H9 (cell line): Measurements from ENCODE around the gene SCCPDH. TPM values are rescaled to one million over a fixed set of nuclear protein-coding genes. Genes with fewer than 3 reads are reported as not detected.

ENCODE experiments used
- DNase-seq: peaks from one replicate; pipeline ENCODE4 v3.0.0-alpha.2; 2017
- H2AFZ ChIP-seq: one replicate; pipeline ENCODE4 v1.6.1; 2013; ENCODE audit warnings: mild to moderate bottlenecking, low read length, control low read depth, moderate library complexity
- H2AK5ac ChIP-seq: 2 replicates; pipeline ENCODE4 v1.6.1; 2013; ENCODE audit warnings: low read length, control low read depth, mixed read lengths; ENCODE audit not compliant: insufficient read length
- H2BK120ac ChIP-seq: one replicate; pipeline ENCODE4 v1.6.1; 2013; ENCODE audit warnings: low read depth, mild to moderate bottlenecking, low read length, control low read depth, inconsistent platforms; ENCODE audit not compliant: poor library complexity, severe bottlenecking
- H2BK12ac ChIP-seq: 2 replicates; pipeline ENCODE4 v1.6.1; 2013; ENCODE audit warnings: low read length, control low read depth, mixed read lengths, low read depth; ENCODE audit not compliant: insufficient read length
- H2BK15ac ChIP-seq: 2 replicates; pipeline ENCODE4 v1.6.1; 2013; ENCODE audit warnings: low read depth, low read length, control low read depth
- H2BK20ac ChIP-seq: one replicate; pipeline ENCODE4 v1.6.1; 2013; ENCODE audit warnings: low read depth, mild to moderate bottlenecking, low read length, control low read depth, inconsistent platforms; ENCODE audit not compliant: poor library complexity, severe bottlenecking
- H2BK5ac ChIP-seq: 2 replicates; pipeline ENCODE4 v1.6.1; 2013; ENCODE audit warnings: low read length, control low read depth, mixed read lengths; ENCODE audit not compliant: insufficient read length
- H3K14ac ChIP-seq: 2 replicates; pipeline ENCODE4 v1.6.1; 2013; ENCODE audit warnings: low read length, control low read depth; ENCODE audit not compliant: insufficient read depth
- H3K18ac ChIP-seq: 2 replicates; pipeline ENCODE4 v1.6.1; 2013; ENCODE audit warnings: low read depth, mild to moderate bottlenecking, mixed read lengths, low read length, control low read depth; ENCODE audit not compliant: insufficient read length
- H3K23ac ChIP-seq: 2 replicates; pipeline ENCODE4 v1.6.1; 2013; ENCODE audit warnings: low read length, control low read depth, mixed read lengths, low read depth; ENCODE audit not compliant: insufficient read length
- H3K23me2 ChIP-seq: 2 replicates; pipeline ENCODE4 v1.6.1; 2013; ENCODE audit warnings: low read depth, mild to moderate bottlenecking, mixed read lengths, low read length, control low read depth; ENCODE audit not compliant: insufficient read length, poor library complexity, severe bottlenecking
- H3K27ac ChIP-seq: 2 replicates; pipeline ENCODE4 v1.5.1; 2013; ENCODE audit warnings: low read length, control low read depth, mixed read lengths, low read depth; ENCODE audit not compliant: insufficient read length
- H3K27me3 ChIP-seq: 2 replicates; pipeline ENCODE4 v1.6.1; 2013; ENCODE audit warnings: low read length, control low read depth, inconsistent platforms; ENCODE audit not compliant: insufficient read depth
- H3K4ac ChIP-seq: 2 replicates; pipeline ENCODE4 v1.6.1; 2013; ENCODE audit warnings: low read depth, mild to moderate bottlenecking, control low read depth, inconsistent platforms, low read length, moderate library complexity
- H3K4me1 ChIP-seq: 2 replicates; pipeline ENCODE4 v1.6.1; 2013; ENCODE audit warnings: low read length, control low read depth, inconsistent platforms; ENCODE audit not compliant: insufficient read depth
- H3K4me2 ChIP-seq: 2 replicates; pipeline ENCODE4 v1.6.1; 2013; ENCODE audit warnings: low read length, control low read depth, mixed read lengths; ENCODE audit not compliant: insufficient read length, insufficient read depth
- H3K56ac ChIP-seq: 2 replicates; pipeline ENCODE4 v1.6.1; 2013; ENCODE audit warnings: low read depth, mild to moderate bottlenecking, mixed read lengths, low read length, control low read depth; ENCODE audit not compliant: insufficient read length
- H3K79me1 ChIP-seq: 2 replicates; pipeline ENCODE4 v1.6.1; 2013; ENCODE audit warnings: low read depth, mild to moderate bottlenecking, moderate library complexity, low read length, control low read depth, inconsistent platforms; ENCODE audit not compliant: insufficient read depth, poor library complexity, severe bottlenecking
- H3K79me2 ChIP-seq: 2 replicates; pipeline ENCODE4 v1.6.1; 2013; ENCODE audit warnings: low read length, control low read depth, inconsistent platforms; ENCODE audit not compliant: insufficient read depth
- H3K9ac ChIP-seq: 2 replicates; pipeline ENCODE4 v1.6.1; 2013; ENCODE audit warnings: low read length, control low read depth, mixed read lengths; ENCODE audit not compliant: insufficient read length; ENCODE audit errors: extremely low read depth
- H3K9me3 ChIP-seq: one replicate; pipeline ENCODE4 v1.6.1; 2013; ENCODE audit warnings: low read depth, low read length, inconsistent platforms; ENCODE audit not compliant: control insufficient read depth
- H3T11ph ChIP-seq: one replicate; pipeline ENCODE4 v1.6.1; 2013; ENCODE audit warnings: mild to moderate bottlenecking, low read length, control low read depth, inconsistent platforms
- H4K20me1 ChIP-seq: one replicate; pipeline ENCODE4 v1.6.1; 2013; ENCODE audit not compliant: control insufficient read depth, insufficient read length, insufficient read depth
- H4K5ac ChIP-seq: 2 replicates; pipeline ENCODE4 v1.6.1; 2013; ENCODE audit warnings: low read depth, mild to moderate bottlenecking, mixed read lengths, low read length, control low read depth; ENCODE audit not compliant: insufficient read length
- H4K8ac ChIP-seq: replicated peaks from 2 replicates; pipeline ENCODE4 v1.6.1; 2013; ENCODE audit warnings: low read length, control low read depth, mixed read lengths, low read depth; ENCODE audit not compliant: insufficient read length
- H4K91ac ChIP-seq: 2 replicates; pipeline ENCODE4 v1.6.1; 2013; ENCODE audit warnings: low read depth, mild to moderate bottlenecking, moderate library complexity, mixed read lengths, low read length, control low read depth; ENCODE audit not compliant: insufficient read length
- H3K27ac Mint-ChIP-seq, 3 experiments: 2 replicates in 2 of 3; 3 replicates in 1 of 3; pipeline ENCODE4 v1.8.0; 2020 to 2021; ENCODE audit warnings: mixed read lengths in 3 of 3, mild to moderate bottlenecking in 1 of 3, moderate library complexity in 1 of 3
- H3K27me3 Mint-ChIP-seq: 2 replicates; pipeline ENCODE4 v1.8.0; 2021; ENCODE audit warnings: low read depth, mild to moderate bottlenecking, moderate library complexity, mixed read lengths
- H3K36me3 Mint-ChIP-seq, 3 experiments: 2 replicates in 2 of 3; 3 replicates in 1 of 3; pipeline ENCODE4 v1.8.0; 2020 to 2021; ENCODE audit warnings: low read depth in 3 of 3, mixed read lengths in 3 of 3; ENCODE audit not compliant: insufficient read depth in 1 of 3
- H3K4me1 Mint-ChIP-seq, 2 experiments: 2 replicates each; pipeline ENCODE4 v1.8.0; 2020; ENCODE audit warnings: mixed read lengths in 2 of 2
- H3K4me3 Mint-ChIP-seq, 2 experiments: 2 replicates in 1 of 2; 3 replicates in 1 of 2; pipeline ENCODE4 v1.8.0; 2020 to 2021; ENCODE audit warnings: mild to moderate bottlenecking in 2 of 2, mixed read lengths in 2 of 2, moderate library complexity in 1 of 2
- H3K9me3 Mint-ChIP-seq, 2 experiments: 2 replicates in 1 of 2; 3 replicates in 1 of 2; pipeline ENCODE4 v1.8.0; 2020; ENCODE audit warnings: mild to moderate bottlenecking in 2 of 2, mixed read lengths in 2 of 2, moderate library complexity in 1 of 2
- CTCF ChIP-seq: fragments of 200-600 bp; sonication (generic); conservative IDR thresholded peaks from 3 replicates; pipeline ENCODE4 v1.8.0; 2021; ENCODE audit warnings: antibody characterized with exemption, mild to moderate bottlenecking
- WGBS: extraction: QIAGEN DNeasy Blood & Tissue Kit; methylation state at CpG from one replicate; pipeline ENCODE4 v1.1.7; 2013; ENCODE audit warnings: missing lambda C conversion rate, low lambda C conversion rate, mixed read lengths; ENCODE audit not compliant: insufficient read length; ENCODE audit errors: extremely low coverage; 5-methylcytosine and 5-hydroxymethylcytosine counted together
- total RNA-seq: library from RNA; stranded (reverse); gene quantifications from 2 replicates; pipeline ENCODE4 v1.2.1, GENCODE V29; 2021

SCCPDH gene
- total RNA-seq, 1 experiment from 2014 or later, result 20.7 TPM

- H4K20me1 ChIP-seq, result no peaks in the 10 kb centered on the region
- H4K5ac ChIP-seq, result no peak overlapping the region
- no peaks in the 10 kb centered on the region for H3K4me1 ChIP-seq
- no peak overlapping the region for H3K27ac Mint-ChIP-seq
- H2BK15ac ChIP-seq, result no peak overlapping the region
- H3K18ac ChIP-seq, result no peak overlapping the region
- H3K9me3 ChIP-seq, result no peaks in the 10 kb centered on the region
- no peak overlapping the region for H3T11ph ChIP-seq
- no peak overlapping the region for H3K23ac ChIP-seq
- no peaks in the 10 kb centered on the region for H3K79me1 ChIP-seq
- no CpG with 5 or more reads among the region's 6 CpGs for WGBS
- no peaks in the 10 kb centered on the region for H3K4me1 Mint-ChIP-seq
- H3K4ac ChIP-seq, result no peak overlapping the region
- H3K79me2 ChIP-seq, result no peaks in the 10 kb centered on the region
- H3K9ac ChIP-seq, result no peak overlapping the region
- no peak overlapping the region for H3K4me3 Mint-ChIP-seq
- H3K9me3 Mint-ChIP-seq, result peaks cover 21 to 25% of the 10 kb centered on the region in 2 experiments; a peak in 4 of 5 replicates
- no peak overlapping the region for H3K27ac ChIP-seq
- H3K27me3 Mint-ChIP-seq, result peaks cover 18% of the 10 kb centered on the region
- no peak overlapping the region for H3K4me2 ChIP-seq
- H2BK120ac ChIP-seq, result no peak overlapping the region
- no peak overlapping the region for H4K91ac ChIP-seq
- H2BK20ac ChIP-seq, result no peak overlapping the region
- peaks cover 4 to 9% (median 4%) of the 10 kb centered on the region in 3 experiments; a peak in 6 of 7 replicates for H3K36me3 Mint-ChIP-seq
- no peaks in the 10 kb centered on the region for H3K27me3 ChIP-seq
- H3K23me2 ChIP-seq, result no peaks in the 10 kb centered on the region
- H2BK12ac ChIP-seq, result no peak overlapping the region
- H3K56ac ChIP-seq, result no peak overlapping the region
- no peak overlapping the region for H2BK5ac ChIP-seq
- H3K14ac ChIP-seq, result no peak overlapping the region
- no peak overlapping the region for H4K8ac ChIP-seq
- no peak for TF ChIP-seq CTCF
- H2AFZ ChIP-seq, result no peak overlapping the region
- no peak overlapping the region for H2AK5ac ChIP-seq
- no peak for DNase-seq
Measured at GRCh38 chr1:246708166-246708565, 16.0 kb upstream of the SCCPDH start.
